Measurements from ENCODE around the gene IFI27L1. TPM values are rescaled to one million over a fixed set of nuclear protein-coding genes. Genes with fewer than 3 reads are reported as not detected.

IFI27L1 gene
- total and polyA plus RNA-seq, 2 donors (not counting 1 experiment from before 2014, with no cell fraction given), result 14.4 to 20.3 TPM

DNA sequence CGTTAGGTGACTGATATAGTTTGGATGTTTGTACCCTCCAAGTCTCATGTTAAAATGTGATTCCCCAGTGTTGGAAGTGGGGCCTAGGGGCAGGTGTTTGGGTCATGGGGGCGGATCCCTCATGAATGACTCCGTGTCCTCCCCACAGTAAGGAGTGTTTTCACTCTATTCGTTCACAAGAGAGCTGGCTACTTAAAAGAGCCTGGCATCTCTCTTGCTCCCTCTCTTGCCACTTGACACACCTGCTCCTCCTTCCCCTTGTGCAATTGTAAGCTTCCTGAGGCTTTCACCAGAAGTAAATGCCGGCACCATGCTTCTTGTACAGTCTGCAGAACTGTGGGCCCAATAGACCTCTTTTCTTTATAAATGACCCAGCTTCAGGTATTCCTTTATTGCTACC lies 45.7 kb downstream of the IFI27L1 start:
- H2AFZ ChIP-seq (ENCODE audit: low read length), result no peak overlapping the region
- no peaks in the 10 kb centered on the region for H3K9me3 ChIP-seq (ENCODE audit: control insufficient read depth, insufficient read depth, low read depth, low read length)
- no peaks in the 10 kb centered on the region for H3K79me2 ChIP-seq (ENCODE audit: control insufficient read depth, insufficient read depth, low read length)
- H3K27me3 ChIP-seq (ENCODE audit: control insufficient read depth, insufficient read depth, low read length), result no peaks in the 10 kb centered on the region
- H3K27ac ChIP-seq (ENCODE audit: insufficient read depth, low read length), result no peak overlapping the region
- no peaks in the 10 kb centered on the region for H4K20me1 ChIP-seq (ENCODE audit: control insufficient read depth, extremely low read depth, insufficient read depth, low read length)
- no peak overlapping the region for H3K4me2 ChIP-seq (ENCODE audit: extremely low read depth, insufficient read depth, low read length)
- no peak overlapping the region for H3K9ac ChIP-seq (ENCODE audit: insufficient read depth, low read length)
- DNase-seq (ENCODE audit: low read depth in 2 of 2), result no peak
- H3K4me1 ChIP-seq (ENCODE audit: control insufficient read depth, extremely low read depth, insufficient read depth, low read length), result no peaks in the 10 kb centered on the region
- no peak overlapping the region for H3K4me3 ChIP-seq (replicated peaks in 1 of 4; ENCODE audit: control extremely low read depth in 1 of 4, insufficient read depth in 1 of 4, low read depth in 3 of 4, low read length in 4 of 4)
- TF ChIP-seq, protein P1, sequence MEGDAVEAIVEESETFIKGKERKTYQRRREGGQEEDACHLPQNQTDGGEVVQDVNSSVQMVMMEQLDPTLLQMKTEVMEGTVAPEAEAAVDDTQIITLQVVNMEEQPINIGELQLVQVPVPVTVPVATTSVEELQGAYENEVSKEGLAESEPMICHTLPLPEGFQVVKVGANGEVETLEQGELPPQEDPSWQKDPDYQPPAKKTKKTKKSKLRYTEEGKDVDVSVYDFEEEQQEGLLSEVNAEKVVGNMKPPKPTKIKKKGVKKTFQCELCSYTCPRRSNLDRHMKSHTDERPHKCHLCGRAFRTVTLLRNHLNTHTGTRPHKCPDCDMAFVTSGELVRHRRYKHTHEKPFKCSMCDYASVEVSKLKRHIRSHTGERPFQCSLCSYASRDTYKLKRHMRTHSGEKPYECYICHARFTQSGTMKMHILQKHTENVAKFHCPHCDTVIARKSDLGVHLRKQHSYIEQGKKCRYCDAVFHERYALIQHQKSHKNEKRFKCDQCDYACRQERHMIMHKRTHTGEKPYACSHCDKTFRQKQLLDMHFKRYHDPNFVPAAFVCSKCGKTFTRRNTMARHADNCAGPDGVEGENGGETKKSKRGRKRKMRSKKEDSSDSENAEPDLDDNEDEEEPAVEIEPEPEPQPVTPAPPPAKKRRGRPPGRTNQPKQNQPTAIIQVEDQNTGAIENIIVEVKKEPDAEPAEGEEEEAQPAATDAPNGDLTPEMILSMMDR (conservative IDR thresholded peaks at IDR 0.05 in 1 of 2, IDR thresholded peaks at IDR 0.05 in 1 of 2; ENCODE audit: low read depth in 1 of 2, low read length in 2 of 2), result no peak
- TF ChIP-seq EZH2 (IDR thresholded peaks at IDR 0.05; ENCODE audit: low read length, missing control alignments), result no peak
- H3K36me3 ChIP-seq (ENCODE audit: control insufficient read depth, insufficient read depth, low read length), result peaks cover 8% of the 10 kb centered on the region

DNA sequence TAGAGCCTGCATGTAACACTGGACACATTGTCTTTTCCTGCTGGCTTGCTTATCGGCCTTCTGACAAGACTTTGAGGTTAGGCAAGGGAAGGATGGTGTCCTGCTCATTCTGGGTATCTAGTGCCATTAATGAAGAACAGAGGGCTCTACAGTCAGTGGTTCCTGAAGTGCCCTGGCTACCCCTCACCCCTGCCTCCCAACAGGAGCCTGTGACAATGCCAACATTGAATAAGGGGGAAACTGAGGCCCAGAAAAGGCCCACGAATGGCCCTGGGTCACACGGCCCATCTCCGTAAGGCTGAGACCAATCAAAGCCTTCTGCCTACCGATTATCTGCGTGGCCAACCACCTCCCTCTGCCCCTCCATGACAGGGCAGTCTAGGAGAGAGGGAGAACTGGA lies 46.2 kb downstream of the IFI27L1 start:
- Histone ChIP-seq H3K4me3 (replicated peaks in 1 of 4; ENCODE audit: control extremely low read depth in 1 of 4, insufficient read depth in 1 of 4, low read depth in 3 of 4, low read length in 4 of 4) (no peak overlapping the region), H3K9me3 (ENCODE audit: control insufficient read depth, insufficient read depth, low read depth, low read length) (no peaks in the 10 kb centered on the region), H3K27me3 (ENCODE audit: control insufficient read depth, insufficient read depth, low read length) (no peaks in the 10 kb centered on the region), H3K9ac (ENCODE audit: insufficient read depth, low read length) (no peak overlapping the region), H2AFZ (ENCODE audit: low read length) (no peak overlapping the region), H3K27ac (ENCODE audit: insufficient read depth, low read length) (no peak overlapping the region), H3K4me2 (ENCODE audit: extremely low read depth, insufficient read depth, low read length) (no peak overlapping the region), H3K36me3 (ENCODE audit: control insufficient read depth, insufficient read depth, low read length) (peaks cover 8% of the 10 kb centered on the region), H3K4me1 (ENCODE audit: control insufficient read depth, extremely low read depth, insufficient read depth, low read length) (no peaks in the 10 kb centered on the region), H4K20me1 (ENCODE audit: control insufficient read depth, extremely low read depth, insufficient read depth, low read length) (no peaks in the 10 kb centered on the region), H3K79me2 (ENCODE audit: control insufficient read depth, insufficient read depth, low read length) (no peaks in the 10 kb centered on the region)
- TF ChIP-seq EZH2 (IDR thresholded peaks at IDR 0.05; ENCODE audit: low read length, missing control alignments), result no peak
- TF ChIP-seq, protein P1 (conservative IDR thresholded peaks at IDR 0.05 in 1 of 2, IDR thresholded peaks at IDR 0.05 in 1 of 2; ENCODE audit: low read depth in 1 of 2, low read length in 2 of 2), result no peak
- DNase-seq (ENCODE audit: low read depth in 2 of 2), result no peak

DNA sequence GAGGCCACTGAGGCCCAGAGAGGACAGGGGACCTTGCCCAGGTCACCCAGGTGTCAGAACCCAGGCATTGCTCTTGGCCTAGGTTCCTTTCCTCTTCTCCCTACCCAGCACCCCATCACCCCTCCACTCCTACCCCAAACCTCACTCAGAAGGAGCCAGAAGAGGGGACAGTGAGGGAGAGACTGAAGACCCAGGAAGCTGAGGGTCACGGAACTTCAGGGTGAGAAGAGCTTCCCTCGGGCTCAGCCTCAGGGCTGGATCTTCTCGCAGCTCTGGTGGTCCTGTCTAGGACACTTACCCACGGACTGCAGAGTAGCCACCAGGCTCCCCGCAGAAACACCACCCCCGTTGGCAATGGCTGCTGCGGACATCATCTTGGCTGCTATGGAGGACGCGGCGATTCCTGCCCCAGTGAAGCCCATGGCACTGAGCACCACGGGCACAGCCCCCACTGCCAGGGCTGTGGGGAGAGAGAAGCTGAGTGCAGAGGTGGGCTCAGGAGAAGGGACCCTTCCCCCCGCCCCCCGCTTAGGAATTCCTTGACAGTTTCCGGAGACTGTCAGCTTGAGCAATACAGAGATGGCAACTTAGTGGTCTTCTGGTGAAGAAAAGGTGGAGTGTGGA lies 47.2 kb downstream of the IFI27L1 start:
- H3K4me1 ChIP-seq (ENCODE audit: control insufficient read depth, extremely low read depth, insufficient read depth, low read length), result no peaks in the 10 kb centered on the region
- H3K4me2 ChIP-seq (ENCODE audit: extremely low read depth, insufficient read depth, low read length), result peak overlapping the region; percentile 61
- no peak overlapping the region for H3K9ac ChIP-seq (ENCODE audit: insufficient read depth, low read length)
- no peak for DNase-seq (ENCODE audit: low read depth in 2 of 2)
- no peaks in the 10 kb centered on the region for H3K9me3 ChIP-seq (ENCODE audit: control insufficient read depth, insufficient read depth, low read depth, low read length)
- no peaks in the 10 kb centered on the region for H4K20me1 ChIP-seq (ENCODE audit: control insufficient read depth, extremely low read depth, insufficient read depth, low read length)
- H3K27ac ChIP-seq (ENCODE audit: insufficient read depth, low read length), result no peak overlapping the region
- no peak for TF ChIP-seq EZH2 (IDR thresholded peaks at IDR 0.05; ENCODE audit: low read length, missing control alignments)
- TF ChIP-seq, protein P1 (conservative IDR thresholded peaks at IDR 0.05 in 1 of 2, IDR thresholded peaks at IDR 0.05 in 1 of 2; ENCODE audit: low read depth in 1 of 2, low read length in 2 of 2), result no peak
- peaks cover 8% of the 10 kb centered on the region for H3K36me3 ChIP-seq (ENCODE audit: control insufficient read depth, insufficient read depth, low read length)
- H2AFZ ChIP-seq (ENCODE audit: low read length), result no peak overlapping the region
- no peaks in the 10 kb centered on the region for H3K79me2 ChIP-seq (ENCODE audit: control insufficient read depth, insufficient read depth, low read length)
- H3K27me3 ChIP-seq (ENCODE audit: control insufficient read depth, insufficient read depth, low read length), result no peaks in the 10 kb centered on the region
- H3K4me3 ChIP-seq (replicated peaks in 1 of 4; ENCODE audit: control extremely low read depth in 1 of 4, insufficient read depth in 1 of 4, low read depth in 3 of 4, low read length in 4 of 4), result peak overlapping the region in 2 of 4 experiments; percentile 73 to 84

Data from fibroblast of lung (primary cell).